GM13977 (cell line): ENCODE results near the gene KRTCAP2.

Experiments used
- DNase-seq: peaks from one replicate; pipeline ENCODE4 v3.0.0; 2012; ENCODE audit warnings: low spot score
- in situ Hi-C: fragments of 300-500 bp; cut with MboI; formaldehyde crosslinking; loops from one replicate; pipeline ENCODE4 v1.12.0; 2022; ENCODE audit warnings: low sequenced_read_pairs, low pct_unique_long_range_greater_than_20kb, mixed read lengths, inconsistent platforms; ENCODE audit not compliant: unreplicated experiment
- TF ChIP-seq, protein P1 (sequence below): IDR thresholded peaks from 2 replicates; pipeline ENCODE4 v1.5.1; 2012; ENCODE audit warnings: mild to moderate bottlenecking, control low read depth; ENCODE audit not compliant: insufficient read depth; ENCODE audit errors: extremely low read depth, missing control alignments

The KRTCAP2 gene

DNA sequence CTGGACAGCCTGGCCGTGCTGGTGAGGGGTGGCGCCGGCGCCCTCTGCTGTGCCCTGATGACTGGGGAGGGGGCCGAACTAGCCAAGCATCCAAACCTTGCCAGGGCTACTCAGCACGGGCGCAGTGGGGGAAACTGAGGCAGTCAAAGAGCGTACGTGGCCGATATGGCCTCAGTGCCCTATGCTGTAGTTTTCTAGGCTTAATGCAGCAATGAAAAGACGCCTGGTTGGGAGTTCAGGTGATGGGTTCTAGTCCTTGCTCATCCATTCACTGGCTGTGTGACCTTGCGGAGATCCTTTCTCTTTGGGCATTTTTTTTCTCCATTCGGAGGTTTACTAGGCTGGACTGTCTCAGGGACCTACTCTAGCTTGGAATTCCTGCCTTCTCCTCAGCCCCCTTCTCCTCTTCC, 36.2 kb upstream of the KRTCAP2 start:
- no peak for DNase-seq
- TF ChIP-seq, protein P1, sequence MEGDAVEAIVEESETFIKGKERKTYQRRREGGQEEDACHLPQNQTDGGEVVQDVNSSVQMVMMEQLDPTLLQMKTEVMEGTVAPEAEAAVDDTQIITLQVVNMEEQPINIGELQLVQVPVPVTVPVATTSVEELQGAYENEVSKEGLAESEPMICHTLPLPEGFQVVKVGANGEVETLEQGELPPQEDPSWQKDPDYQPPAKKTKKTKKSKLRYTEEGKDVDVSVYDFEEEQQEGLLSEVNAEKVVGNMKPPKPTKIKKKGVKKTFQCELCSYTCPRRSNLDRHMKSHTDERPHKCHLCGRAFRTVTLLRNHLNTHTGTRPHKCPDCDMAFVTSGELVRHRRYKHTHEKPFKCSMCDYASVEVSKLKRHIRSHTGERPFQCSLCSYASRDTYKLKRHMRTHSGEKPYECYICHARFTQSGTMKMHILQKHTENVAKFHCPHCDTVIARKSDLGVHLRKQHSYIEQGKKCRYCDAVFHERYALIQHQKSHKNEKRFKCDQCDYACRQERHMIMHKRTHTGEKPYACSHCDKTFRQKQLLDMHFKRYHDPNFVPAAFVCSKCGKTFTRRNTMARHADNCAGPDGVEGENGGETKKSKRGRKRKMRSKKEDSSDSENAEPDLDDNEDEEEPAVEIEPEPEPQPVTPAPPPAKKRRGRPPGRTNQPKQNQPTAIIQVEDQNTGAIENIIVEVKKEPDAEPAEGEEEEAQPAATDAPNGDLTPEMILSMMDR = no peak
- in situ Hi-C loops = no loop called here

DNA sequence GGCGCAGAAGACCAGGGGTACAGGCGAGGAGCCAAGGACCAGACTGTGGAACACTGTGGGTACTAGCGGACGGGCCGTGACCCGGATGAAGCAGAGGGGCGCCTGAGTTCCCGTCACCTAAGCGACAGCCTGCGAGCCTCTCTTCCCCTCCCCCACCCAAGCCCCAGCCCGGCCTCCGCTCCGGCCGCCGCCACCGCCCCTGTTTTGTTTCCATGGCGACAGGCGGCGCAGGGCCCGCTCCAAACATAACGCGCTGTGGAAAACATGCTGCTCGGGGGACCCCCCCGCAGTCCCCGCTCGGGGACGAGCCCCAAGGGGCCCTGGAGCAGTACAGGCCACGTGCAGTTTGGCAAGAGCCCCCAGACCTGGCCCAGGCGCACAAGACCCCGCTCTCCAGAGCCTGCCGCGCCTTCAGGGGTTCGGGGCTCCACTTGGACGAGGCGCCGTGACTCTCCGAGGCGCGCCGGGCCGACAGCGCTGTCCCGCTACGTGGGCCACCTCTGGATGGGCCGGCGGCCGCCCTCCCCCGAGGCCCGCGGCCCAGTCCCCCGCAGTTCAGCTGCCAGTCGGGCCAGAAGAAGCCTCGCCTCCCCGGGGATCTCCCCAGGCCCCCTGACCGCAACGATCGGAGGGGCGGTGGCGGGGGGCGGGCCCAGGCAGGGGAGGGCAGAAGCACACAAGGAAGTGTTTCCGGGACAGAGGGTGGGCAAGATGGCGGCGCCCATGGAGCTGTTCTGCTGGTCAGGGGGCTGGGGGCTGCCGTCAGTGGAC, 35.6 kb upstream of the KRTCAP2 start, which contains the start of gene MTX1:
Gene MTX1 (plus strand): TSS at position 155 of the 771 bp plus-strand sequence. CDS start 110 bp downstream, at position 265.
- TF ChIP-seq, protein P1 = no peak
- in situ Hi-C loops = no loop called here
- peak; percentile 92 for DNase-seq

DNA sequence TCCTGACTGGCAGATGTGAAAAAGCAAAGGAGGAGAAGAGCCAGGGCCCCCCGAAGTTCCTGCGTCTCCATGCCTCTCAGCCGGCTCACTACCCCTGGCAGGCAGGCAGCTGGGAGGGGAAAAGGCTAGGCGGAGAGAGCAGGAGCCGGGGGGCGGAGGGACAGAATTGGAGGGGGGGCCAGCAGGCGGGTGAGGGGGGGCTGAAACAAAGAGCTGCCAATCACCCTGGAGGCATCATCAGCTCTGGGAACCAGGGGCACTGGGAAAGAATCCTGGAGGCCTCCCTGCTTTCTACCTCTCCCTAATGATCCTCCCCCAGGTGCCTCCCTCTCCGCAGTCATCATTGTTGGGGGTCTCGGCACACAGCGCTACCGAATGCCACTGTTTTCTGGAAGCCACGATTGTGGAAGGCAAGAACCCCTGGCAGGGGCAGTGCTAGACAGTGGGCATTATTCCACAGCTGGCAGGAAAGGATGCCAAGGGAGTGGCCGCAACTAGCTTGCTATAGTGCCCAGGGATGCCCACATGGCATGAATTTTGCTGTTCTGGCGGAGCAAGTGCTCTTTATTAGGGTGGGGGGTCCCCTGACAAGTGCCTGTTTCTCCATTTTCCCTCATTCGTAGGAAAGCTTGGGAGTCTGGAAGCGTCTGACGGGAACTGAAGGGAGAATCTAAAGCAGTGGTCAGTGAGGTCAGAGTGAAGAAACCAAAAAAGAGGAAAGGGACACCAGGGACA, 34.9 kb upstream of the KRTCAP2 start, which contains the start of gene THBS3:
Gene THBS3 (minus strand): TSS at position 92 of the 735 bp plus-strand sequence. CDS start 21 bp downstream, at position 71.
- in situ Hi-C loops = no loop called here
- TF ChIP-seq, protein P1 = no peak
- DNase-seq = no peak

DNA sequence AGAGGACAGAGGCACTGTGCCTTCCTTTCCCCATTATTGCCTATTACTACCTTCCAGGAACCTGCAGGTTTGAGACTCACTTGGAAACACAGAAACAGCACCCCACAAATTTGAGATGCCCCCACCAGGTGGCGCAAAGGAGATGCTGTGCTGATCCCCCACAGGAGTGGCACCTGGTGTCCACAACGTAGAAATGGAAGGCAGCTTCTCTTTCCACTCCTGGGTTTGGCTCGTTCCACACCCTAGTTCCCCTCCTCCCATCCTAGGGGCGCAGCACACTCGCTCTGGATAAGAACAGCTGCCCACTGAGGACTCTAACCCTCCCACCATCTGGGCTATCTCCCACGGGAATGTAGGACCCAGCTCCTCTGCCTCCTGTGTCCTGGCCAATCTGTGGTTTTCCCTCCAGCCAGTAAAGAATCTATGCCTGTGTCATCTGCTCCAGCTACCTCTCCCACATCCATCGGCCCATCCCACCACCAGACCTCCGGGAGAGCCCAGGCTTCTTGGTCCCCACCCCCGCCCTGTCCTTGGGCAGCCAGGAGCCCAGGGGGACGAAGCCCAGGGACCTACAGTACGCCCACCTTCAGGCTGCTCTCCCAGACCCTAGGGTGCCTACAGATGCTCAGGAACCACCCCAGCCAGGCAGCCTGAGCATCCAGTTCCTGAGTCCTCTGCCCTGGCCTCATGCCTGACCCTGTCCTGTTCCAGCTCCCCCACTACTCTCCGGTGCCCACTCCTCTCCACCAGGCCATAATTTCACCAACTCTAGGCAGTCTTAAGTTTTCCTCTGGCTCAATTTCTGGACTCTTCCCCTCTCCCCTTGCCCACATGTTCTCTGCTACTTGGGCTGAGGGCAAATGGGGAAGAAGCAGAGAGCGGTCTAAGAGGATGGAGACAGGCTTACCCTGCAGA, 34.0 kb upstream of the KRTCAP2 start:
- TF ChIP-seq, protein P1 = peak; percentile 88
- in situ Hi-C loops = no loop called here
- DNase-seq = peak; percentile 85

DNA sequence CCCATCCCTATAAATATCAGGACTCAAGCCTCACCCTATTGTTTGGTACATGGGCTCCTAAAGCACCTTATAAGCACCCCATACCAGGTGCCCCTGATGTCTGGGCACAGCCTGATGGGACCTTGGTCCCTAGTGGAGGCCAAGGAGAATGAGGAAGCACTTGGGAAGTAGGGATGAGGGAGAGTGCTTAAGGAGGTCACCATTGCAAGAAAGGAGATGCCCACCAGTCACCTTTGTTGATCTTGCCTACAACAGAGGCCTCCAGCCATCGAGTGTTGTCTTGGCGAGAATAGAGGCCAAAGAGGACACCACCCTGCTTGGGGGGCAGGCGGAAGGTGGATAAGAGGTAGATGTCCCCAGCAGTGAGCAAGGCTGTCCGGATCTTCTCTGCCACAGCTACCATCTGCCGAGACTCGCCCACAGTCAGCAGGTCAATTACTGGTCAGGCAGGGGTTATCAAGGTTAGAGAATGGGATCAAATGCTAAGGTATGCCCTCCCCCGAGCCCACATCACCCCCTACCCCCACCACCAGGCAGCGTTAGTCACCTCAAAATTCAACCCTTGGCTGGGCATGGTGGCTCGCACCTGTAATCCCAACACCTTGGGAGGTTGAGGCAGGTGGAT, 33.0 kb upstream of the KRTCAP2 start:
- no peak for DNase-seq
- in situ Hi-C loops = no loop called here
- TF ChIP-seq, protein P1 = no peak

DNA sequence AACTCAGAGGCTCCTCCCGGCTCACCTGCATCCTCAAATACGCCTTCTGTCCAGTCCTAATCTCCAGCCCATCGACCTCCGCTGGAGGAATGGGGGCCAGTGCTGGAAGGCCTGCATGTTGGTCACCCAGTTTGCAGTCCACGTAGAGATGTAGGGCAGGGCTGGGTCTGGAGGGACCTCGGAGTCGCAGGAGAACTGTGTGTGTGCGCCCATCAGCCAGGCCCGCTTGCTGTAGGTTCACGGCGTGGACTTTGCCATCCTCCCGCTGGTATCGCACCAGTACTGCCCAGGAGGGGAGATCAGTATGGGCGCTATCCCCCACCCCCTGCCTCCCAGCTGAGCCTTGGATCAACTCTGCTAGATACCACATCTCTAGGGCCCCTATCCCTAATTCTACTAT, 31.9 kb upstream of the KRTCAP2 start:
- in situ Hi-C loops = no loop called here

More for the DNA sequence above, 31.9 kb upstream of the KRTCAP2 start:
- DNase-seq = no peak
- TF ChIP-seq, protein P1 = no peak
